H1 (cell line): ENCODE measurements around the gene STX17. TPM values are rescaled to one million over a fixed set of nuclear protein-coding genes. Genes with fewer than 3 reads are reported as not detected.

Experiments
- CTCF ChIA-PET: fragments of 300-600 bp; sonication (Branson Sonifier 250); formaldehyde crosslinking; loops from one replicate; lab custom pipeline; 2021; ENCODE audit not compliant: partially characterized antibody; lab: Charles Lee
- POLR2A ChIA-PET: fragments of 300-600 bp; sonication (Branson Sonifier 250); formaldehyde crosslinking; loops from one replicate; lab custom pipeline; 2021; ENCODE audit warnings: inconsistent platforms; ENCODE audit not compliant: partially characterized antibody; lab: Charles Lee
- DNase-seq, 2 experiments: peaks; one replicate each; pipeline versions ENCODE4 v3.0.0 to v3.0.0-alpha.2; 2010 to 2022; ENCODE audit warnings: low spot score in 2 of 2, low read depth in 1 of 2, mixed read lengths in 1 of 2
- FAIRE-seq: peaks from 2 replicates; lab custom pipeline; 2011; peaks lifted over from hg19 to GRCh38; lab: Jason Lieb, UNC
- H2AFZ ChIP-seq: 2 replicates; pipeline ENCODE4 v1.8.1; 2012; ENCODE audit warnings: low read length, inconsistent platforms
- H2AK5ac ChIP-seq: 2 replicates; pipeline ENCODE4 v1.6.1; 2013; ENCODE audit warnings: low read depth, low read length
- H2BK120ac ChIP-seq: replicated peaks from 2 replicates; pipeline ENCODE3; 2013; ENCODE audit warnings: low read depth, low read length, inconsistent platforms
- H2BK12ac ChIP-seq: 2 replicates; pipeline ENCODE4 v1.6.1; 2013; ENCODE audit warnings: low read depth, low read length
- H2BK15ac ChIP-seq: 2 replicates; pipeline ENCODE4 v1.6.1; 2013; ENCODE audit warnings: low read length
- H2BK20ac ChIP-seq: 2 replicates; pipeline ENCODE4 v1.6.1; 2013; ENCODE audit warnings: low read length
- H2BK5ac ChIP-seq: 2 replicates; pipeline ENCODE4 v1.6.1; 2013; ENCODE audit warnings: low read depth, low read length
- H3K14ac ChIP-seq: 2 replicates; pipeline ENCODE4 v1.6.1; 2013; ENCODE audit warnings: inconsistent platforms; ENCODE audit not compliant: insufficient read length
- H3K18ac ChIP-seq: 2 replicates; pipeline ENCODE4 v1.6.1; 2013; ENCODE audit warnings: low read length; ENCODE audit errors: extremely low read depth
- H3K23ac ChIP-seq: 2 replicates; pipeline ENCODE4 v1.6.1; 2013; ENCODE audit warnings: inconsistent platforms; ENCODE audit not compliant: insufficient read length
- H3K23me2 ChIP-seq: 2 replicates; pipeline ENCODE4 v1.6.1; 2013; ENCODE audit warnings: low read depth, low read length
- H3K27ac ChIP-seq: 2 replicates; pipeline ENCODE4 v1.6.1; 2011; ENCODE audit warnings: low read depth, low read length, inconsistent platforms
- H3K27me3 ChIP-seq, 4 experiments: replicated peaks in 1 of 4; 1 replicate in 1 of 4; 2 replicates in 3 of 4; pipeline versions ENCODE4 v1.6.1 to v1.8.1; 2011 to 2013; ENCODE audit warnings: low read length in 3 of 4, mild to moderate bottlenecking in 3 of 4, inconsistent platforms in 2 of 4, mixed read lengths in 2 of 4, moderate library complexity in 1 of 4; ENCODE audit not compliant: control insufficient read depth in 3 of 4, insufficient read depth in 3 of 4; ENCODE audit errors: extremely low read depth in 1 of 4
- H3K36me3 ChIP-seq, 4 experiments: 2 replicates each; pipeline versions ENCODE4 v1.6.1 to v1.8.1; 2011 to 2013; ENCODE audit warnings: mild to moderate bottlenecking in 4 of 4, low read length in 3 of 4, moderate library complexity in 2 of 4, control low read depth in 1 of 4, inconsistent platforms in 1 of 4; ENCODE audit not compliant: insufficient read depth in 4 of 4, control insufficient read depth in 2 of 4
- H3K4ac ChIP-seq: replicated peaks from 2 replicates; pipeline ENCODE3; 2013; ENCODE audit warnings: low read length, low read depth, mixed read lengths, inconsistent platforms; ENCODE audit not compliant: insufficient read length
- H3K4me1 ChIP-seq, 4 experiments: replicated peaks in 1 of 4; 1 replicate in 1 of 4; 2 replicates in 3 of 4; pipeline versions ENCODE4 v1.6.1 to v1.8.1; 2011 to 2013; ENCODE audit warnings: low read length in 3 of 4, inconsistent platforms in 2 of 4, mixed read lengths in 1 of 4; ENCODE audit not compliant: insufficient read depth in 4 of 4, control insufficient read depth in 3 of 4
- H3K4me2 ChIP-seq, 2 experiments: 2 replicates each; pipeline versions ENCODE4 v1.6.1 to v1.8.1; 2011 to 2013; ENCODE audit warnings: low read depth in 2 of 2, low read length in 2 of 2, control low read depth in 1 of 2, inconsistent platforms in 1 of 2, mild to moderate bottlenecking in 1 of 2; ENCODE audit not compliant: insufficient read depth in 1 of 2
- H3K4me3 ChIP-seq, 4 experiments: fragments of 200-600, 300-600 bp in 1 of 4; sonication (generic), shearing (Covaris generic), sonication (Bioruptor Twin) in 1 of 4; 2 replicates each; pipeline versions ENCODE4 v1.5.1 to v1.8.1; 2011 to 2016; ENCODE audit warnings: low read length in 4 of 4, low read depth in 3 of 4, control low read depth in 2 of 4, inconsistent platforms in 2 of 4, mild to moderate bottlenecking in 2 of 4, mixed read lengths in 1 of 4, moderate library complexity in 1 of 4; ENCODE audit not compliant: insufficient read depth in 2 of 4; ENCODE audit errors: extremely low read depth in 1 of 4
- H3K56ac ChIP-seq: replicated peaks from 2 replicates; pipeline ENCODE3; 2013; ENCODE audit warnings: low read depth, mild to moderate bottlenecking, mixed read lengths, low read length, inconsistent platforms; ENCODE audit not compliant: insufficient read length
- H3K79me1 ChIP-seq: 2 replicates; pipeline ENCODE4 v1.6.1; 2013; ENCODE audit warnings: low read depth, low read length, control low read depth
- H3K79me2 ChIP-seq, 2 experiments: 2 replicates each; pipeline versions ENCODE4 v1.6.1 to v1.8.1; 2012 to 2013; ENCODE audit warnings: low read length in 2 of 2, mild to moderate bottlenecking in 2 of 2, inconsistent platforms in 1 of 2; ENCODE audit not compliant: insufficient read depth in 2 of 2, control insufficient read depth in 1 of 2
- H3K9ac ChIP-seq, 4 experiments: replicated peaks in 1 of 4; 1 replicate in 1 of 4; 2 replicates in 3 of 4; pipeline versions ENCODE4 v1.6.1 to v1.8.1; 2011 to 2013; ENCODE audit warnings: low read depth in 3 of 4, low read length in 3 of 4, control low read depth in 2 of 4, mild to moderate bottlenecking in 2 of 4, moderate library complexity in 2 of 4, inconsistent platforms in 1 of 4; ENCODE audit errors: extremely low read depth in 1 of 4
- H3K9me3 ChIP-seq, 2 experiments: 2 replicates each; pipeline versions ENCODE4 v1.6.1 to v1.8.1; 2012 to 2013; ENCODE audit warnings: mild to moderate bottlenecking in 2 of 2, moderate library complexity in 2 of 2, control low read depth in 1 of 2, inconsistent platforms in 1 of 2, low read depth in 1 of 2, low read length in 1 of 2, mixed read lengths in 1 of 2; ENCODE audit not compliant: insufficient read depth in 2 of 2
- H4K20me1 ChIP-seq, 2 experiments: replicated peaks in 1 of 2; 2 replicates each; pipeline versions ENCODE3 to v1.8.1; 2011 to 2013; ENCODE audit warnings: inconsistent platforms in 2 of 2, low read length in 2 of 2, mild to moderate bottlenecking in 1 of 2; ENCODE audit not compliant: insufficient read depth in 2 of 2, control insufficient read depth in 1 of 2
- H4K5ac ChIP-seq: 2 replicates; pipeline ENCODE4 v1.6.1; 2013; ENCODE audit warnings: low read length, low read depth, mixed read lengths, inconsistent platforms; ENCODE audit not compliant: insufficient read length
- H4K8ac ChIP-seq: 2 replicates; pipeline ENCODE4 v1.8.0; 2013; ENCODE audit warnings: mild to moderate bottlenecking, moderate library complexity, low read length, inconsistent platforms; ENCODE audit not compliant: insufficient read depth; ENCODE audit errors: extremely low read depth
- H4K91ac ChIP-seq: replicated peaks from 2 replicates; pipeline ENCODE3; 2013; ENCODE audit warnings: low read length, mixed read lengths, inconsistent platforms; ENCODE audit not compliant: insufficient read length
- BCL11A ChIP-seq, 2 experiments: IDR thresholded peaks; one replicate each; pipeline ENCODE4 v1.6.1; 2011; ENCODE audit warnings: low read depth in 2 of 2, low read length in 2 of 2, mild to moderate bottlenecking in 2 of 2
- CHD2 ChIP-seq: IDR thresholded peaks from 2 replicates; pipeline ENCODE4 v1.6.1; 2012; ENCODE audit warnings: low read length, improper control_type of control experiment
- EZH2 ChIP-seq: fragments of 200-600 bp; sonication (generic); IDR thresholded peaks from 2 replicates; pipeline ENCODE4 v1.7.1; 2012; ENCODE audit warnings: low read depth, mild to moderate bottlenecking, moderate library complexity, low read length, inconsistent platforms; ENCODE audit not compliant: severe bottlenecking
- JUN ChIP-seq: IDR thresholded peaks from 2 replicates; pipeline ENCODE4 v1.6.1; 2011; ENCODE audit warnings: low read depth, mild to moderate bottlenecking, improper control_type of control experiment, low read length
- KDM5A ChIP-seq: fragments of 200-600 bp; IDR thresholded peaks from 2 replicates; pipeline ENCODE4 v1.7.1; 2012; ENCODE audit warnings: mild to moderate bottlenecking, low read length, inconsistent platforms, mixed read lengths
- MAX ChIP-seq: IDR thresholded peaks from 2 replicates; pipeline ENCODE4 v1.6.1; 2012; ENCODE audit warnings: inconsistent platforms
- NRF1 ChIP-seq: IDR thresholded peaks from 2 replicates; pipeline ENCODE4 v1.6.1; 2011; ENCODE audit warnings: mild to moderate bottlenecking, low read depth, low read length, improper control_type of control experiment
- POU5F1 ChIP-seq: IDR thresholded peaks from 2 replicates; pipeline ENCODE4 v1.6.1; 2011; ENCODE audit warnings: low read depth, mild to moderate bottlenecking, low read length, moderate library complexity
- RAD21 ChIP-seq, 2 experiments: IDR thresholded peaks in 1 of 2; conservative IDR thresholded peaks in 1 of 2; 2 replicates each; pipeline ENCODE4 v1.6.1; 2011; ENCODE audit warnings: low read depth in 2 of 2, low read length in 2 of 2, improper control_type of control experiment in 1 of 2, inconsistent platforms in 1 of 2, mild to moderate bottlenecking in 1 of 2, moderate library complexity in 1 of 2
- RBBP5 ChIP-seq: IDR thresholded peaks from 2 replicates; pipeline ENCODE4 v1.7.1; 2012; ENCODE audit warnings: low read depth, mild to moderate bottlenecking, inconsistent platforms, low read length, moderate library complexity, borderline replicate concordance
- RNF2 ChIP-seq: fragments of 200-900, 300-1000 bp; sonication (generic); IDR thresholded peaks from 2 replicates; pipeline ENCODE4 v1.7.1; 2016; ENCODE audit warnings: borderline replicate concordance, low read depth, mild to moderate bottlenecking, antibody characterized with exemption, low read length; ENCODE audit not compliant: poor library complexity, severe bottlenecking; ENCODE audit errors: missing control alignments
- RXRA ChIP-seq: IDR thresholded peaks from 2 replicates; pipeline ENCODE4 v1.6.1; 2011; ENCODE audit warnings: low read depth, mild to moderate bottlenecking, low read length, moderate library complexity; ENCODE audit not compliant: insufficient read depth
- WGBS, 2 experiments: shearing (Covaris generic) in 1 of 2; methylation state at CpG; one replicate each; pipeline versions ENCODE4 v1.1.6 to v1.1.7; 2013 to 2015; ENCODE audit warnings: low lambda C conversion rate in 2 of 2, mixed read lengths in 2 of 2, inconsistent platforms in 1 of 2, low coverage in 1 of 2, missing lambda C conversion rate in 1 of 2; ENCODE audit not compliant: insufficient replicate concordance in 2 of 2, insufficient coverage in 1 of 2, insufficient read length in 1 of 2; ENCODE audit errors: extremely low coverage in 1 of 2, missing lambda C conversion rate in 1 of 2; 5-methylcytosine and 5-hydroxymethylcytosine counted together
- polyA plus RNA-seq, 7 experiments: library from polyadenylated mRNA; depleted of rRNA in 3 of 7; stranded (reverse) in 5 of 7; unstranded in 2 of 7; fragments of >200 nt in 5 of 7; fragments of 200-250 nt in 2 of 7; gene quantifications; 1 replicate in 5 of 7; 2 replicates in 1 of 7; 4 replicates in 1 of 7; pipeline versions ENCODE4 v1.2.1 to v1.2.3, GENCODE V29; 2011 to 2013; ENCODE audit warnings: missing spikeins in 2 of 7, mixed read lengths in 2 of 7
- total RNA-seq: library from RNA; stranded (reverse); fragmentation: NEBNext Ultra II Directional; extraction: Animal tissue kit (Norgen Biotek cat#: 25700); gene quantifications from 2 replicates; pipeline ENCODE4 v1.2.1, GENCODE V29; 2021

Gene STX17
- total and polyA plus RNA-seq, 2 of the 8 experiments (the other 6 are each of a cell fraction or from before 2014, with no cell fraction given): 4.5 to 16.3 TPM

- H3K27ac ChIP-seq: no peak overlapping the region
- no peak for DNase-seq
- TF ChIP-seq POU5F1 (no peak), KDM5A (no peak), MAX (no peak), CHD2 (no peak), NRF1 (no peak), RNF2 (no peak), JUN (no peak), RXRA (no peak), RAD21 (IDR thresholded peaks at IDR 0.05 in 1 of 2, conservative IDR thresholded peaks at IDR 0.05 in 1 of 2; ENCODE audit: low read depth in 2 of 2, low read length in 2 of 2) (no peak), BCL11A (IDR thresholded peaks at IDR 0.05; ENCODE audit: low read depth in 2 of 2, low read length in 2 of 2) (no peak), RBBP5 (no peak), EZH2 (no peak)
Observed at GRCh38 chr9:99918134-99918533, 11.7 kb downstream of the STX17 start.

More at GRCh38 chr9:99918134-99918533, 11.7 kb downstream of the STX17 start:
- H3K56ac ChIP-seq: no peak overlapping the region
- ChIA-PET POLR2A (interaction anchor here (3.0 kb wide), 1 partner anchor 11 kb away, joined by 16 read pairs; the partner anchor contains the start of gene STX17), CTCF (interaction anchor here (1.3 to 3.3 kb wide), 4 partner anchors 11 to 93 kb away, joined by 4 to 10 read pairs (median 6); partner anchors contain the start of gene STX17)
- H3K23me2 ChIP-seq: no peaks in the 10 kb centered on the region
- H3K14ac ChIP-seq: no peak overlapping the region
- H2AK5ac ChIP-seq: no peak overlapping the region
- no peak overlapping the region for H2BK20ac ChIP-seq
- no peak overlapping the region for H4K91ac ChIP-seq
- H3K79me2 ChIP-seq: no peaks in the 10 kb centered on the region
- no peak overlapping the region for H3K4me2 ChIP-seq
- no peak overlapping the region for H2BK120ac ChIP-seq
- FAIRE-seq: no peak
- H3K36me3 ChIP-seq: peaks cover 3 to 6% (median 5%) of the 10 kb centered on the region in 4 experiments; a peak in 3 of 8 replicates
- H3K4ac ChIP-seq: no peak overlapping the region
- no peak overlapping the region for H3K9ac ChIP-seq
- no peak overlapping the region for H2AFZ ChIP-seq
- H4K8ac ChIP-seq: no peak overlapping the region
- H3K9me3 ChIP-seq: no peaks in the 10 kb centered on the region
- no peak overlapping the region for H2BK12ac ChIP-seq
- no peaks in the 10 kb centered on the region for H4K20me1 ChIP-seq
- no peak overlapping the region for H4K5ac ChIP-seq
- H3K23ac ChIP-seq: no peak overlapping the region
- WGBS, 2 experiments: 68% methylated on average over 3 of the region's 3 CpGs; no CpG with 5 or more reads in 1 of the 2 experiments
- no peaks in the 10 kb centered on the region for H3K79me1 ChIP-seq
- no peaks in the 10 kb centered on the region; a peak in 2 of 7 replicates for H3K4me1 ChIP-seq
- H2BK15ac ChIP-seq: no peak overlapping the region
- no peak overlapping the region for H3K18ac ChIP-seq
- no peaks in the 10 kb centered on the region for H3K27me3 ChIP-seq
- H2BK5ac ChIP-seq: no peak overlapping the region
- H3K4me3 ChIP-seq: no peak overlapping the region
